SK-N-SH (cell line): ENCODE measurements around the gene LCNL1. TPM values are rescaled to one million over a fixed set of nuclear protein-coding genes. Genes with fewer than 3 reads are reported as not detected.
A peak's percentile ranks its signal among the peaks of the same experiment; 100 is the strongest.

ENCODE experiments used
- CTCF ChIA-PET: fragments of 300-600, 350-600 bp; formaldehyde crosslinking; extraction: SDS; loops from one replicate; lab custom pipeline; 2021; lab: Yijun Ruan, JAX
- POLR2A ChIA-PET: fragments of 350-600 bp; sonication (Branson Sonifier 250); formaldehyde crosslinking; extraction: SDS; loops from one replicate; lab custom pipeline; 2020; ENCODE audit warnings: antibody characterized with exemption, inconsistent platforms; lab: Yijun Ruan, JAX
- DNase-seq: peaks from one replicate; pipeline ENCODE4 v3.0.0; 2012
- H2AFZ ChIP-seq: fragments of 200-600 bp; sonication (generic); 2 replicates; pipeline ENCODE4 v1.8.1; 2016; ENCODE audit warnings: antibody characterized with exemption, mild to moderate bottlenecking, low read depth
- H3F3A ChIP-seq: fragments of 200-600 bp; sonication (generic); replicated peaks from 2 replicates; pipeline ENCODE3; 2016; ENCODE audit warnings: antibody characterized with exemption, mild to moderate bottlenecking; ENCODE audit not compliant: insufficient read depth
- H3K27ac ChIP-seq, 2 experiments: fragments of 200-500 bp in 1 of 2; fragments of 200-600 bp in 1 of 2; sonication (Bioruptor generic) in 1 of 2; sonication (generic), shearing (Covaris generic) in 1 of 2; 2 replicates each; pipeline versions ENCODE4 v1.5.1 to v1.6.1; 2014 to 2016; ENCODE audit warnings: low read depth in 2 of 2, inconsistent platforms in 1 of 2, low read length in 1 of 2, mild to moderate bottlenecking in 1 of 2, mixed read lengths in 1 of 2
- H3K27me3 ChIP-seq: fragments of 200-600 bp; sonication (generic), shearing (Covaris generic); 2 replicates; pipeline ENCODE4 v1.6.1; 2016; ENCODE audit warnings: mixed run types; ENCODE audit not compliant: insufficient read depth
- H3K36me3 ChIP-seq, 2 experiments: fragments of 200-500 bp in 1 of 2; fragments of 200-600 bp in 1 of 2; sonication (Bioruptor generic) in 1 of 2; sonication (generic) in 1 of 2; replicated peaks in 1 of 2; 2 replicates each; pipeline versions ENCODE3 to v1.5.1; 2014 to 2016; ENCODE audit warnings: low read length in 1 of 2, mild to moderate bottlenecking in 1 of 2; ENCODE audit not compliant: insufficient read depth in 2 of 2, control insufficient read depth in 1 of 2
- H3K4me1 ChIP-seq, 2 experiments: fragments of 200-500 bp in 1 of 2; fragments of 200-600 bp in 1 of 2; sonication (Bioruptor generic) in 1 of 2; sonication (generic), shearing (Covaris generic) in 1 of 2; 2 replicates each; pipeline versions ENCODE4 v1.5.1 to v1.6.1; 2014 to 2016; ENCODE audit warnings: low read depth in 1 of 2, low read length in 1 of 2, mixed run types in 1 of 2; ENCODE audit not compliant: insufficient read depth in 2 of 2, control insufficient read depth in 1 of 2
- H3K4me2 ChIP-seq: fragments of 200-600 bp; sonication (generic), shearing (Covaris generic); 2 replicates; pipeline ENCODE4 v1.6.1; 2017; ENCODE audit warnings: mixed run types
- H3K4me3 ChIP-seq, 2 experiments: fragments of 200-500 bp in 1 of 2; fragments of 200-600 bp in 1 of 2; sonication (Bioruptor generic) in 1 of 2; sonication (generic), shearing (Covaris generic) in 1 of 2; 2 replicates each; pipeline versions ENCODE4 v1.5.1 to v1.8.1; 2014 to 2016; ENCODE audit warnings: low read depth in 2 of 2, inconsistent platforms in 1 of 2, low read length in 1 of 2, mild to moderate bottlenecking in 1 of 2, mixed read lengths in 1 of 2, moderate library complexity in 1 of 2
- H3K79me2 ChIP-seq: fragments of 200-600 bp; sonication (generic); 2 replicates; pipeline ENCODE4 v1.8.1; 2017; ENCODE audit warnings: mild to moderate bottlenecking; ENCODE audit not compliant: insufficient read depth
- H3K9ac ChIP-seq: fragments of 200-600 bp; sonication (generic); 2 replicates; pipeline ENCODE4 v1.6.1; 2017; ENCODE audit warnings: mixed run types
- H3K9me2 ChIP-seq: fragments of 200-600 bp; sonication (generic); 2 replicates; pipeline ENCODE4 v1.6.1; 2017; ENCODE audit warnings: mixed run types
- H3K9me3 ChIP-seq: fragments of 200-600 bp; sonication (generic); 2 replicates; pipeline ENCODE4 v1.6.1; 2017; ENCODE audit warnings: mixed run types, mild to moderate bottlenecking, moderate library complexity
- H4K20me1 ChIP-seq: fragments of 200-600 bp; sonication (generic); 2 replicates; pipeline ENCODE4 v1.6.1; 2017; ENCODE audit warnings: mild to moderate bottlenecking, mixed run types; ENCODE audit not compliant: insufficient read depth
- CHD2 ChIP-seq: fragments of 150-350 bp; IDR thresholded peaks from 2 replicates; pipeline ENCODE4 v1.6.1; 2018; ENCODE audit warnings: low read length; ENCODE audit not compliant: partially characterized antibody
- ELF1 ChIP-seq: IDR thresholded peaks from 2 replicates; pipeline ENCODE4 v1.4.0; 2012
- EP300 ChIP-seq, 2 experiments: IDR thresholded peaks; 2 replicates each; pipeline versions ENCODE4 v1.4.0 to v1.6.1; 2012; ENCODE audit warnings: borderline replicate concordance in 1 of 2, low read depth in 1 of 2, low read length in 1 of 2
- FOXM1 ChIP-seq: IDR thresholded peaks from 2 replicates; pipeline ENCODE4 v1.4.0; 2012; ENCODE audit warnings: low read depth, mild to moderate bottlenecking
- GABPA ChIP-seq: IDR thresholded peaks from 2 replicates; pipeline ENCODE4 v1.4.0; 2012; ENCODE audit warnings: low read depth, mild to moderate bottlenecking
- GATA2 ChIP-seq: sonication (generic); formaldehyde crosslinking; IDR thresholded peaks from 2 replicates; pipeline ENCODE4 v1.5.0; 2020; ENCODE audit warnings: mild to moderate bottlenecking, missing genetic modification reagents
- JUND ChIP-seq: IDR thresholded peaks from 2 replicates; pipeline ENCODE4 v1.4.0; 2012
- MXI1 ChIP-seq: IDR thresholded peaks from 2 replicates; pipeline ENCODE4 v1.6.1; 2012; ENCODE audit warnings: mild to moderate bottlenecking, low read depth, low read length, improper control_type of control experiment
- NRF1 ChIP-seq: IDR thresholded peaks from 2 replicates; pipeline ENCODE4 v1.6.1; 2012; ENCODE audit warnings: low read depth, mild to moderate bottlenecking, low read length
- POLR2AphosphoS5 ChIP-seq: IDR thresholded peaks from 2 replicates; pipeline ENCODE4 v1.6.1; 2012; ENCODE audit warnings: low read depth, low read length
- RAD21 ChIP-seq: IDR thresholded peaks from 2 replicates; pipeline ENCODE4 v1.6.1; 2012; ENCODE audit warnings: mild to moderate bottlenecking, low read length
- RCOR1 ChIP-seq: fragments of 150-350 bp; IDR thresholded peaks from 2 replicates; pipeline ENCODE4 v1.6.1; 2017; ENCODE audit warnings: antibody characterized with exemption, low read length
- SIN3A ChIP-seq: IDR thresholded peaks from 2 replicates; pipeline ENCODE4 v1.6.1; 2012; ENCODE audit warnings: low read depth, mild to moderate bottlenecking, low read length, moderate library complexity, borderline replicate concordance
- SMC3 ChIP-seq: IDR thresholded peaks from 2 replicates; pipeline ENCODE4 v1.6.1; 2012; ENCODE audit warnings: low read depth, low read length, improper control_type of control experiment
- TAF1 ChIP-seq: IDR thresholded peaks from 2 replicates; pipeline ENCODE4 v1.6.1; 2012; ENCODE audit warnings: low read depth, mild to moderate bottlenecking, low read length, moderate library complexity, borderline replicate concordance
- YY1 ChIP-seq: IDR thresholded peaks from 2 replicates; pipeline ENCODE4 v1.4.0; 2012; ENCODE audit warnings: low read depth, mild to moderate bottlenecking
- WGBS: methylation state at CpG from one replicate; pipeline ENCODE4 v1.1.6; 2017; ENCODE audit warnings: low lambda C conversion rate; 5-methylcytosine and 5-hydroxymethylcytosine counted together
- polyA plus RNA-seq, 3 experiments: library from polyadenylated mRNA; depleted of rRNA; stranded (reverse); fragments of >200 nt; gene quantifications; 2 replicates each; pipeline ENCODE4 v1.2.3, GENCODE V29; 2012
- TF ChIP-seq, protein P1 (sequence below): IDR thresholded peaks from 2 replicates; pipeline ENCODE4 v1.4.0; 2012; ENCODE audit warnings: low read depth, borderline replicate concordance
- TF ChIP-seq, protein P2 (sequence below): IDR thresholded peaks from 2 replicates; pipeline ENCODE4 v1.4.0; 2012; ENCODE audit warnings: low read depth
- TF ChIP-seq, protein P3 (sequence below): IDR thresholded peaks from 2 replicates; pipeline ENCODE4 v1.6.1; 2012; ENCODE audit warnings: mild to moderate bottlenecking, low read depth, low read length, moderate library complexity
- TF ChIP-seq, protein P4 (sequence below): fragments of 200-600 bp; sonication (generic); IDR thresholded peaks from 2 replicates; pipeline ENCODE4 v1.6.1; 2017; ENCODE audit warnings: antibody characterized with exemption, mild to moderate bottlenecking, moderate library complexity

Gene LCNL1
- polyA plus RNA-seq, 1 of the 3 experiments (the other 2 are of a cell fraction), result not detected

DNA sequence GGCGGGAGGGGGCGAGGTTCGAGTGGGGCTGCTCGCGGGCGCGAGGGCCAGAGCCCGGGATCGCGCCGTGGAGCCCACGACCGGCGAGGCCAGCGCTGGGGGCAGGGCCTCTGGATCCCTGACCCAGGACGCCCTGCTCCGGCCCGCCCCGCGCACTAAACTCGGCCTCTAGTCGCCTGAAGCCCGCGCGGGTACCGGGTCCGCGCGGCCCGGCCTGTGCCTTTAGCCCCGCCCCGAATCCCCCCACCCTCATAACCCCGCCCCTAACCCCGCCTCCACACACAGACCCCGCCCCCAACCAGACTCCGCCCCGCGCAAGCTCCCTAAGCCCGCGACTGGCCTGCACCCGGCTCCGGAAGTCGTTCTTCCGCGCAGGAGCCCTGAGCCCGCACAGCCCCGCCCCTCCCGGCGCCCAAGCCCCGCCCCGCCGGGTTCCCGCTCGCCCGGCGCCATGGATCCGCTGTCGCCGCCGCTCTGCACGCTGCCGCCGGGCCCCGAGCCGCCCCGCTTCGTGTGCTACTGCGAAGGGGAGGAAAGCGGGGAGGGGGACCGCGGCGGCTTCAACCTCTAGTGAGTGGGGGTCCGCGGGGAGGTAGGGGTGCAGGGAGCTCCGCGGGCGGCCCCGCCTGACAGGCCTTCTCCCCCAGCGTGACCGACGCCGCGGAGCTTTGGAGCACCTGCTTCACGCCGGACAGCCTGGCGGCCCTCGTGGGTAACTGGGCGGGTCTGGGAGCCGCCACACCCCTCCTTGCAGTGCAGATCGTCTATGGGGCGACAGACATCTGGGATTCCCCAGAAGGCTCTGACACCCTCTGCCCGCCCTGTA is 9.4 kb downstream of the LCNL1 start, which contains the start of gene PAXX:
Gene PAXX (plus strand): TSS at position 430 of the 826 bp plus-strand sequence. CDS start 22 bp downstream, at position 452.
- Histone ChIP-seq H4K20me1 (0 out of 2 replicates have a peak, but pooled peaks cover 3% of the 10 kb centered on the region), H3K27me3 (no peaks in the 10 kb centered on the region), H2AFZ (peak within 1 kb of the TSS; percentile 89), H3K4me2 (peak within 1 kb of the TSS; percentile 95), H3K79me2 (peaks cover 18% of the 10 kb centered on the region; the same call in 1 of the 2 replicates), H3F3A (no peaks in the 10 kb centered on the region), H3K4me1 (peaks cover 9 to 24% of the 10 kb centered on the region in 2 experiments; a peak in 3 of 4 replicates), H3K9ac (peak within 1 kb of the TSS; percentile 75), H3K27ac (peak within 1 kb of the TSS in 1 of 2 experiments; percentile 56; a peak in 2 of 4 replicates), H3K36me3 (peaks cover 0 to 7% of the 10 kb centered on the region in 2 experiments), H3K4me3 (peak within 1 kb of the TSS; percentile 80 to 85), H3K9me3 (no peaks in the 10 kb centered on the region)
- 6% methylated on average over 25 of the region's 92 CpGs for WGBS
- POLR2A ChIA-PET, result interaction anchor here (0.6 to 1.8 kb wide), 3 partner anchors 22 to 48 kb away, joined by 3 to 7 read pairs (median 4); partner anchors contain the start of gene FBXW5
- DNase-seq, result peak; percentile 100
- CTCF ChIA-PET, result interaction anchor here (0.6 to 6.8 kb wide), 10 partner anchors 10 to 74 kb away, joined by 3 to 68 read pairs (median 4); partner anchors contain the start of genes ABCA2, C8G, FBXW5 and FUT7
- TF ChIP-seq, protein P1, sequence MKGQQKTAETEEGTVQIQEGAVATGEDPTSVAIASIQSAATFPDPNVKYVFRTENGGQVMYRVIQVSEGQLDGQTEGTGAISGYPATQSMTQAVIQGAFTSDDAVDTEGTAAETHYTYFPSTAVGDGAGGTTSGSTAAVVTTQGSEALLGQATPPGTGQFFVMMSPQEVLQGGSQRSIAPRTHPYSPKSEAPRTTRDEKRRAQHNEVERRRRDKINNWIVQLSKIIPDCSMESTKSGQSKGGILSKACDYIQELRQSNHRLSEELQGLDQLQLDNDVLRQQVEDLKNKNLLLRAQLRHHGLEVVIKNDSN, result no peak
- TF ChIP-seq SIN3A (no peak), GATA2 (CRISPR knock-in tag) (no peak), NRF1 (peak; percentile 69), RCOR1 (no peak), EP300 (IDR thresholded peaks at IDR 0.05; ENCODE audit: borderline replicate concordance in 1 of 2, low read depth in 1 of 2, low read length in 1 of 2) (no peak), MXI1 (peak; percentile 91), RAD21 (no peak), ELF1 (peak; percentile 49; the same call in 1 of the 2 replicates), YY1 (peak; percentile 56; the same call in 1 of the 2 replicates), SMC3 (no peak), GABPA (peak; percentile 47; the same call in 1 of the 2 replicates), JUND (no peak), POLR2AphosphoS5 (0 out of 2 replicates have a peak, but pooled peaks have one; percentile 39), TAF1 (no peak; the same call in 1 of the 2 replicates), FOXM1 (no peak), CHD2 (no peak)
- TF ChIP-seq, protein P2, sequence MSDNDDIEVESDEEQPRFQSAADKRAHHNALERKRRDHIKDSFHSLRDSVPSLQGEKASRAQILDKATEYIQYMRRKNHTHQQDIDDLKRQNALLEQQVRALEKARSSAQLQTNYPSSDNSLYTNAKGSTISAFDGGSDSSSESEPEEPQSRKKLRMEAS, result peak; percentile 45
- TF ChIP-seq, protein P3, sequence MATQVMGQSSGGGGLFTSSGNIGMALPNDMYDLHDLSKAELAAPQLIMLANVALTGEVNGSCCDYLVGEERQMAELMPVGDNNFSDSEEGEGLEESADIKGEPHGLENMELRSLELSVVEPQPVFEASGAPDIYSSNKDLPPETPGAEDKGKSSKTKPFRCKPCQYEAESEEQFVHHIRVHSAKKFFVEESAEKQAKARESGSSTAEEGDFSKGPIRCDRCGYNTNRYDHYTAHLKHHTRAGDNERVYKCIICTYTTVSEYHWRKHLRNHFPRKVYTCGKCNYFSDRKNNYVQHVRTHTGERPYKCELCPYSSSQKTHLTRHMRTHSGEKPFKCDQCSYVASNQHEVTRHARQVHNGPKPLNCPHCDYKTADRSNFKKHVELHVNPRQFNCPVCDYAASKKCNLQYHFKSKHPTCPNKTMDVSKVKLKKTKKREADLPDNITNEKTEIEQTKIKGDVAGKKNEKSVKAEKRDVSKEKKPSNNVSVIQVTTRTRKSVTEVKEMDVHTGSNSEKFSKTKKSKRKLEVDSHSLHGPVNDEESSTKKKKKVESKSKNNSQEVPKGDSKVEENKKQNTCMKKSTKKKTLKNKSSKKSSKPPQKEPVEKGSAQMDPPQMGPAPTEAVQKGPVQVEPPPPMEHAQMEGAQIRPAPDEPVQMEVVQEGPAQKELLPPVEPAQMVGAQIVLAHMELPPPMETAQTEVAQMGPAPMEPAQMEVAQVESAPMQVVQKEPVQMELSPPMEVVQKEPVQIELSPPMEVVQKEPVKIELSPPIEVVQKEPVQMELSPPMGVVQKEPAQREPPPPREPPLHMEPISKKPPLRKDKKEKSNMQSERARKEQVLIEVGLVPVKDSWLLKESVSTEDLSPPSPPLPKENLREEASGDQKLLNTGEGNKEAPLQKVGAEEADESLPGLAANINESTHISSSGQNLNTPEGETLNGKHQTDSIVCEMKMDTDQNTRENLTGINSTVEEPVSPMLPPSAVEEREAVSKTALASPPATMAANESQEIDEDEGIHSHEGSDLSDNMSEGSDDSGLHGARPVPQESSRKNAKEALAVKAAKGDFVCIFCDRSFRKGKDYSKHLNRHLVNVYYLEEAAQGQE, result no peak
- TF ChIP-seq, protein P4, sequence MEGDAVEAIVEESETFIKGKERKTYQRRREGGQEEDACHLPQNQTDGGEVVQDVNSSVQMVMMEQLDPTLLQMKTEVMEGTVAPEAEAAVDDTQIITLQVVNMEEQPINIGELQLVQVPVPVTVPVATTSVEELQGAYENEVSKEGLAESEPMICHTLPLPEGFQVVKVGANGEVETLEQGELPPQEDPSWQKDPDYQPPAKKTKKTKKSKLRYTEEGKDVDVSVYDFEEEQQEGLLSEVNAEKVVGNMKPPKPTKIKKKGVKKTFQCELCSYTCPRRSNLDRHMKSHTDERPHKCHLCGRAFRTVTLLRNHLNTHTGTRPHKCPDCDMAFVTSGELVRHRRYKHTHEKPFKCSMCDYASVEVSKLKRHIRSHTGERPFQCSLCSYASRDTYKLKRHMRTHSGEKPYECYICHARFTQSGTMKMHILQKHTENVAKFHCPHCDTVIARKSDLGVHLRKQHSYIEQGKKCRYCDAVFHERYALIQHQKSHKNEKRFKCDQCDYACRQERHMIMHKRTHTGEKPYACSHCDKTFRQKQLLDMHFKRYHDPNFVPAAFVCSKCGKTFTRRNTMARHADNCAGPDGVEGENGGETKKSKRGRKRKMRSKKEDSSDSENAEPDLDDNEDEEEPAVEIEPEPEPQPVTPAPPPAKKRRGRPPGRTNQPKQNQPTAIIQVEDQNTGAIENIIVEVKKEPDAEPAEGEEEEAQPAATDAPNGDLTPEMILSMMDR, result no peak
- TF ChIP-seq, all 33 proteins: peak for 7
- H3K9me2 ChIP-seq, result no peaks in the 10 kb centered on the region
